IgD-negative memory B cell (primary cell): Measurements from ENCODE around the gene IFNGR1. TPM values are rescaled to one million over a fixed set of nuclear protein-coding genes. Genes with fewer than 3 reads are reported as not detected.

Experiments used
- H3K27ac Mint-ChIP-seq, 3 donors: one replicate each; pipeline ENCODE4 v1.8.0; 2020 to 2022; ENCODE audit warnings: mild to moderate bottlenecking in 3 of 3, mixed read lengths in 3 of 3, moderate library complexity in 1 of 3
- H3K27me3 Mint-ChIP-seq: one replicate; pipeline ENCODE4 v1.8.0; 2021; ENCODE audit warnings: mixed read lengths
- H3K36me3 Mint-ChIP-seq: one replicate; pipeline ENCODE4 v1.8.0; 2020; ENCODE audit warnings: mild to moderate bottlenecking, mixed read lengths
- H3K4me1 Mint-ChIP-seq, 3 donors: one replicate each; pipeline ENCODE4 v1.8.0; 2020 to 2022; ENCODE audit warnings: mixed read lengths in 3 of 3, mild to moderate bottlenecking in 1 of 3
- H3K4me3 Mint-ChIP-seq, 4 donors: one replicate each; pipeline ENCODE4 v1.8.0; 2020 to 2022; ENCODE audit warnings: mild to moderate bottlenecking in 4 of 4, mixed read lengths in 4 of 4, moderate library complexity in 3 of 4
- H3K9me3 Mint-ChIP-seq, 3 donors: one replicate each; pipeline ENCODE4 v1.8.0; 2020 to 2021; ENCODE audit warnings: mixed read lengths in 3 of 3, mild to moderate bottlenecking in 1 of 3
- polyA plus RNA-seq: library from polyadenylated mRNA; unstranded; fragments of 300-500 nt; fragmentation: Illumina TruSeq; gene quantifications from one replicate; pipeline ENCODE4 v1.2.3, GENCODE V29; 2021

The IFNGR1 gene
- polyA plus RNA-seq, 1 donor from 2014 or later: 38.1 TPM

DNA sequence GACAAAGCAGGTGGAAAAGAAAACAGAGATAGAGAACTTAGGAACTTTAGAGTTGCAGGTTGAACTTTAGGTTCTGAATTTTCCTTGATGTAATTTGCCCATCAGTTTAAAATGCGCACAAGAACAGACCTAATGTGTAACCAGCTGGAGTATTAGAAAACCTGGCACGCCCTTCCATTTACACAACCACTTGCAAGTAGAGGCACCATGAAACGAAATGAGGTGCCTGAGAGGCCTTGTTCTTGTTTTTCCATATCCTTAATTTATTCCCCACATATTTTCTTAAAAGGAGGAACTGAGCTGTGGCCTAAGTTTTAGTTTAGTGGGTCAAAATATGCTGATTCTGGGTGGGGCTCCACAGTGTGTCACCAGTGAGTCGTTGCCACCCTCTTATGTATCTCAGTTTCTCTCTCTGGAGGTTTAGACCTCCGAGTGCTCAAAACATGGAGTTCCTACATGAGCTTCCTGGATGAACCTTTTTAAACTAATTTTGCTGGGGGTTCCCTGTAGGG lies 28.5 kb downstream of the IFNGR1 start:
- Mint-ChIP-seq H3K36me3 (no peaks in the 10 kb centered on the region), H3K4me1 (peaks cover 0 to under 1% (median 0%) of the 10 kb centered on the region in 3 donors), H3K9me3 (peaks cover 2 to 4% (median 3%) of the 10 kb centered on the region in 3 donors), H3K27me3 (no peaks in the 10 kb centered on the region), H3K27ac (no peak overlapping the region), H3K4me3 (peak overlapping the region in 1 of 4 donors; percentile 32)

DNA sequence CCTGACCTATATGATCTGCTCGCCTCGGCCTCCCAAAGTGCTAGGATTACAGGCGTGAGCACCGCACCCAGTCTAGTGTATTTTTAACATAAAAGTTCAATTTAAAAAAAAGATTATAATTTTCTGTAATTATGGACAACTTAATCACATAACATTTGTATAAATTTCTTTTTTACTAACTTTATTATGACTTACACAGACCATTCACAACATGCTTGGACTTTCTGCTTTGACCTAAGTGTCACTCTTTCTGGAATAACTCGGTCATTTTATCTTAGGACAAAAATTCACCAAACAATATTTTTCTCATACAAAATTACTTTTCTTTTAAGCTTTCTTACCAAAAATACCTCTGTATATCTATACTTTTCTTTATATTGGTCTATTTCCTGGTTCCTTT lies 30.3 kb downstream of the IFNGR1 start:
- H3K27ac Mint-ChIP-seq: no peak overlapping the region
- no peaks in the 10 kb centered on the region for H3K36me3 Mint-ChIP-seq

DNA sequence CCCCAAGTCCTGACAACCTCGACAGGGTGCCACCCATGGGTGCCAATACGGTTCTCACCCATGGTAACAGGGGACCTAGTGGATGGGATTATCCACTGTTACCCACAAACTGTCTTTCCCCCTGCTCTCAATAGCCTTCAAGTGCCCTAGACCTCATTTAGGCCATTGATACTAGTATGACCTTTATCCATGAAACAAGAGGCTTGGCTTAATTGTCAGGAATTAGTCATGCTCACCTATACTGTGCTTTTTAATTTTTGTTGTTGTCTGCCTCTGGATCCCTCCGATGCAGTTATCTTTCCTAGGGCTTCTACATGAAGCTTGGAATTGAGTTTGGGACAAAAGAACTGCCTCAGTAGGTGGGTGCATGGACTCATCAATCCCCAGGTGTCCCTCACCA lies 33.9 kb downstream of the IFNGR1 start:
- Mint-ChIP-seq H3K36me3 (no peaks in the 10 kb centered on the region), H3K27me3 (no peaks in the 10 kb centered on the region), H3K4me3 (no peak overlapping the region), H3K27ac (no peak overlapping the region), H3K4me1 (no peaks in the 10 kb centered on the region), H3K9me3 (peaks cover 5 to 35% (median 13%) of the 10 kb centered on the region in 3 donors)

More for the DNA sequence above, 30.3 kb downstream of the IFNGR1 start:
- H3K4me1 Mint-ChIP-seq: no peaks in the 10 kb centered on the region
- no peak overlapping the region for H3K4me3 Mint-ChIP-seq
- H3K9me3 Mint-ChIP-seq: peaks cover 3 to 11% (median 4%) of the 10 kb centered on the region in 3 donors
- no peaks in the 10 kb centered on the region for H3K27me3 Mint-ChIP-seq

DNA sequence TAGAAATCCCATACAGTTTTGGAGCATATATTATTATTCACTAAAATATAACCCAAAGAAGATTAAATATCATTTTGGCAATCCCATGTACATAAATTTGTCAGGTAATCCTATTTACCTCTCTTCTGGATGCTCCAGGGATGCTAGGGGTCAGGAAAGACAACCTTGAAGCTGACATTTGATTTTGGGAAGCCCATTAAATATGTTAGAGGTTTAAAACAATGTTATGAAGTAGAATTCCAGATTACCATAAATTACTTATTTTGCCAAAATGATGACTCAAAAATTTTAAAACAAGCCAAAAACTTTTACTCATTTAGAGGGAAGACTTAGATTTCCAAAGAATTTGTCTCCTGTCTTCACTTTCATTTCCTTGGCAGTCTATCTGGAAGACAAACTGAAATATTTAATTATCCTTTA lies 36.5 kb downstream of the IFNGR1 start:
- H3K36me3 Mint-ChIP-seq: no peaks in the 10 kb centered on the region
- H3K27ac Mint-ChIP-seq: no peak overlapping the region
- no peak overlapping the region for H3K4me3 Mint-ChIP-seq
- H3K9me3 Mint-ChIP-seq: peaks cover 3 to 35% (median 9%) of the 10 kb centered on the region in 3 donors
- no peaks in the 10 kb centered on the region for H3K27me3 Mint-ChIP-seq
- H3K4me1 Mint-ChIP-seq: no peaks in the 10 kb centered on the region

DNA sequence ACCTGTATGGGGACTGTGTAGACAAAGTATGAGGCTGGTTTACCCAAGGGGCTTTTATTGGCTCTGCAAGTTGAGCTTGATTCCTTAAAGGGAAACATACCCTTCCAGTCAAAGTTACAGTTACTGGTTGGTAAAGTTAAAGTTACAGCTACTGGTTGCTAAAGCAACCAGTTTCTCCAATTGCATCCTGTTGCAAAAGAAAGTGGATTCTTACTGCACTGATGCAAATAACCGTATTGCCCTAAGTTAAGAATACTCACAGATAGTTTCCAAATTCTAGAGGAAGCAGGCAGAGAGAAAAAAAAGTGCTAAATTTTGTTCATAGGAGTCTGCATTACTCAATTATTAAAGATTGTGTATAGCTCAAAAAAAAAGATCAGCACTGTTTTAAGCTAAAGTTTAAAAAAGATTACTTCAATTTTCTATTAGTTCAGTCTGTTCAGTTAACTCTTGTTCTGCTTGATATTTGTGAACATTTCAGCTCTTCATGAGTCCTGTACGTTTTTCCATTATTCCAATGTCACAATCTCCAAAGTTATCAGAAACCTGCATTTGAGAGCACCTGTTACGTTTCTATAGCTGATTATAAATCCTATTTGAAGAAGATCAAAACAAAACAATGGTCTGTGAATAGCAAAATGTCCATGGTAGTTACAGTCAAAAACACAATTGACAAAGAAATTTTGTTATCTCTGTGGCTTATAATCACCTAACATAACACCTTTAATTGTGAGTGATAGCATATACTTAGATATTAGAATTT lies 37.1 kb downstream of the IFNGR1 start:
- H3K36me3 Mint-ChIP-seq: no peaks in the 10 kb centered on the region
- no peak overlapping the region for H3K27ac Mint-ChIP-seq
- peaks cover 3 to 35% (median 9%) of the 10 kb centered on the region in 3 donors for H3K9me3 Mint-ChIP-seq
- no peak overlapping the region for H3K4me3 Mint-ChIP-seq
- no peaks in the 10 kb centered on the region for H3K27me3 Mint-ChIP-seq
- H3K4me1 Mint-ChIP-seq: peaks cover 0 to 4% (median 2%) of the 10 kb centered on the region in 3 donors

DNA sequence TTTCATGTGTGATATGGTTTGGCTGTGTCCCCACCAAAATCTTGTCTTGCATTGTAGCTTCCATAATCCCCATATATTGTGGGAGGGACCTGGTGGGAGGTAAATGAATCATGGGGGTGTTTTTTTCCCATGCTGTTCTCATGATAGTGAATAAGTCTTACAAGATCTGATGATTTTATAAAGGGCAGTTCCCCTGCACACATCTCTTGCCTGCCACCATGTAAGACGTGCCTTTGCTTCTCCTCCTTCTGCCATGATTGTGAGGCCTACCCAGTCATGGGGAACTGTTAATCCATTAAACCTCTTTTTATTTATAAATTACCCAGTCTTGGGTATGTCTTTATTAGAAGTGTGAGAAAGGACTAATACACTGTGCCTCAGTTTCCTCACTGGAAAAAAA lies 41.6 kb downstream of the IFNGR1 start:
- Mint-ChIP-seq H3K4me3 (peak overlapping the region in 1 of 4 donors; percentile 13), H3K36me3 (no peaks in the 10 kb centered on the region), H3K4me1 (peaks cover 5 to 20% (median 5%) of the 10 kb centered on the region in 3 donors), H3K27ac (no peak overlapping the region), H3K27me3 (no peaks in the 10 kb centered on the region), H3K9me3 (peaks cover 1 to 19% (median 8%) of the 10 kb centered on the region in 3 donors)

DNA sequence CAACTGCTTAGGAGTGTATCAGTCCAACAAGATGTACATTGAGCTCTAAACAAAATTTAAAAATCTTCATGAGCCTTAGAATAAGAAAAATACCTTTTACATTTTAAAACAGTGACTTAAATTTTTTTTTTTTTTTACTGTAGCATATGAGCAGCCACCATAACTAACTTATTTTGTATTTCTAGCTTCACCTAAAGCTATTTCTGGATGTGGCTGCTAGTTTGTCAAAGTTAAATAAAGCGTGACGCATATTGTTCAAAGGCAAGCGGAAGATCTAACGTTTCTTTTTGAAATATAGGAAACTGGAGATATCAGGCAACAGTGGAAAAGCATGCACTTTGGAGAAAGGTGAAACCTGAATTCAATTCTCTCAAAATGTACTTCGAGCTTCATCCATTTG lies 42.5 kb downstream of the IFNGR1 start:
- H3K36me3 Mint-ChIP-seq: no peaks in the 10 kb centered on the region

DNA sequence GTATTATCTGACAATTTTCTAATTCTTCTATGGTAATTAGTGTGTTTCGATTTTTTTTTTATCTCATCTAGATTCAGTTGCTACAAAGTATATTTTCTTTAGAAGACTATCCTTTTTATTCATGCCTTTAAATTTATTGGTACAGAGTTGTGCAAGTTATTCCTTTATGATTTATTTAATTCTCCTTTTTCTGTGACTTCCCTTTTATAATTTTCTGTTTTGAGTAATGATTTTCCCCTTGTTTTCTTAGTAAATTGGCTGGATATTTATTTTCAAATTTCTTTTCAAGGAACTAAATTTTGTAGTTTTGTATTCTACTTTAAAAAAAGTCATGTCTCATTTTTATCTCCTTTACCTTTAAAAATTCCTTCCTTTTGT lies 43.3 kb downstream of the IFNGR1 start:
- H3K36me3 Mint-ChIP-seq: no peaks in the 10 kb centered on the region
- no peak overlapping the region for H3K27ac Mint-ChIP-seq
- peak overlapping the region in 1 of 4 donors; percentile 61 for H3K4me3 Mint-ChIP-seq

More for the DNA sequence above, 42.5 kb downstream of the IFNGR1 start:
- Mint-ChIP-seq H3K4me1 (peaks cover 13 to 29% (median 14%) of the 10 kb centered on the region in 3 donors), H3K9me3 (peaks cover 0 to 11% (median 5%) of the 10 kb centered on the region in 3 donors), H3K27me3 (no peaks in the 10 kb centered on the region), H3K27ac (no peak overlapping the region), H3K4me3 (peak overlapping the region in 1 of 4 donors; percentile 54)

DNA sequence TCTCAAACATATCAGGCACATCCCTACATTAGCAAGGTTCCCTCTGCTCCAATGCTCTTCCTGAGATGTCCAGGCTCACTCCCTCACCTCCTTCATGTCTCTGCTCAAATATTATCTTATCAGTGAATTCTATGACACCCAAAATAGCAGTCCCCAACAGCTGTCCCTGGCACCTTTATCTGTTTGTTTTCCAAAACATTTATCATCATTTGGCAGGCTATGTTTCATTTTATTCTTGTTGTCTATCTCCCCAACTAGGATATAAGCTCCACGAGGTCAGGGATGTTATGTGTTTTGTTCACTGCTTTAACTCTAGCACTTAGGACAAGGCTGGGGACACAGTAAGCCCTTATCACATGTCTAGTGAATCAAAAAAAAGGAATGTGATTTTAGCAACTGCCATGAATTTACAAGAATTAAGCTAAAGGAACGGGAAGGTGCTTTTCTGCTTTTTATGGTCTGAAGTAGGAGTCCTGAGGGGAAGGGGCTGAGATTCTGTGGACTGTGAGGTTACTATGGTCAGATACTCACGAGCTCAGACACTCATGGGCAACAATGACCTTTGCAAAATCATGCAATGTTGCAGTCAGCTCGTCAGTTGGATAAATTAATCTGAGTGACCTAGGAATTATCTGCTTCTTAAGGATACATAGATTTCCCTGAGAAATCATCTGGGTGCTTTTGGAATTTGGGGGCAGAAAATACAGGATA lies 43.9 kb downstream of the IFNGR1 start:
- H3K27me3 Mint-ChIP-seq: no peaks in the 10 kb centered on the region
- H3K36me3 Mint-ChIP-seq: no peaks in the 10 kb centered on the region
- H3K4me3 Mint-ChIP-seq: no peak overlapping the region
- no peaks in the 10 kb centered on the region for H3K9me3 Mint-ChIP-seq
- peaks cover 24 to 43% (median 25%) of the 10 kb centered on the region in 3 donors for H3K4me1 Mint-ChIP-seq
- H3K27ac Mint-ChIP-seq: peak overlapping the region in 1 of 3 donors; percentile 7

More for the DNA sequence above, 43.3 kb downstream of the IFNGR1 start:
- Mint-ChIP-seq H3K4me1 (peaks cover 20 to 38% (median 22%) of the 10 kb centered on the region in 3 donors), H3K9me3 (peaks cover 0 to 4% (median 4%) of the 10 kb centered on the region in 3 donors), H3K27me3 (no peaks in the 10 kb centered on the region)

DNA sequence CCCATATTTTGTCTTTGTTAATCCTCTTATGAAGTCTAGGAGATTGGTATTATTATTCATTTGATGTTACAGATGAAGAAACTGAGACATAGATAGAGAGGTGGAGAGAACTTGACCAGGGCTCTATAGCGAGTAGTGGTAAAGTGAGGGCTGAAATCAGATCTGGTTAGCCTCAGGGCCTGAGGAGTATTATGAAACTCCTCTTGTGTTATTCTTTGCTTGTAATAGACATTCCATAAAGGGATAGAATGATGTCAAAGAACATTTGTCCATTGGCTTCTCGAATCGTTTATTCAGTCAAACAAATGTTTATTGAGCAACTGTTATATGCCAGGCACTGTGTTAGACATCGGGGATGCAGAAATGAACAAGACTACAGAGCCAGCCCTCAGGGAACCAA lies 45.7 kb downstream of the IFNGR1 start, which contains the start of gene IL22RA2:
Gene IL22RA2, minus strand, starts transcription at position 144 of the 400 bp plus-strand sequence. CDS start 11,895 bp downstream, outside the sequence.
- Mint-ChIP-seq H3K27ac (no peak within 1 kb of the TSS), H3K4me1 (peaks cover 24 to 50% (median 27%) of the 10 kb centered on the region in 3 donors), H3K27me3 (no peaks in the 10 kb centered on the region), H3K36me3 (peaks cover 1% of the 10 kb centered on the region), H3K9me3 (peaks cover 0 to 5% (median 0%) of the 10 kb centered on the region in 3 donors), H3K4me3 (peak within 1 kb of the TSS in 2 of 4 donors; percentile 56 to 88)

DNA sequence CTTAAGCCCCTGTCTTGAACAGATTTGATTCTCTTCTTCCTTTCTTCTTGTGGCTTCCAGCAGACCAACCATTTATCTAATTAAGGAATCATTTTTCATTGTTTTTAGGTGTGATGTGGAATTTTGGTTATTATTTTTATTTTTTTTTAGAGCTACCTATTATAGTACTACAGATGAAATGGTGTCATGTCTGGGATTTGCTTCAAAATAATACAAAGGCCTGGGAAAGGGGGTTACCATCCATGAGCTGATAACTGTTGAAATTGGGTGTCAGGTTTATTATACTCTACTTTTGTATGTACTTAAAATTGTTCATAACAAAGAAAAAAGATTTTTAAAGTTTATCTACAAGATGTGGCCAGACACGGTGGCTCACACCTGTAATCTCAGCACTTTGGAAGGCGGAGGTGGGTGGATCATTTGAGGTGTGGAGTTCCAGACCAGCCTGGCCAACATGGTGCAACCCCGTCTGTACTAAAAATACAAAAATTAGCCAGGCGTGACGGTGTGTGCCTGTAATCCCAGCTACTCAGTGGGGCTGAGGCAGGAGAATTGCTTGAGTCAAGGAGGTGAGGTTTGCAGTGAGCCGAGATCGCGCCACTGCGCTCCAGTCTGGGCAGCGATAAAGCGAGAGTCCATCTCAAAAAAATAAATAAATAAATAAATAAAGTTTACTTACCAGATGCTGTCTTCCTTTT lies 46.3 kb downstream of the IFNGR1 start:
- Mint-ChIP-seq H3K36me3 (peaks cover 1% of the 10 kb centered on the region), H3K4me1 (peaks cover 24 to 50% (median 27%) of the 10 kb centered on the region in 3 donors), H3K4me3 (peak overlapping the region in 2 of 4 donors; percentile 56 to 88), H3K27me3 (no peaks in the 10 kb centered on the region), H3K9me3 (peaks cover 0 to 5% (median 0%) of the 10 kb centered on the region in 3 donors), H3K27ac (no peak overlapping the region)

DNA sequence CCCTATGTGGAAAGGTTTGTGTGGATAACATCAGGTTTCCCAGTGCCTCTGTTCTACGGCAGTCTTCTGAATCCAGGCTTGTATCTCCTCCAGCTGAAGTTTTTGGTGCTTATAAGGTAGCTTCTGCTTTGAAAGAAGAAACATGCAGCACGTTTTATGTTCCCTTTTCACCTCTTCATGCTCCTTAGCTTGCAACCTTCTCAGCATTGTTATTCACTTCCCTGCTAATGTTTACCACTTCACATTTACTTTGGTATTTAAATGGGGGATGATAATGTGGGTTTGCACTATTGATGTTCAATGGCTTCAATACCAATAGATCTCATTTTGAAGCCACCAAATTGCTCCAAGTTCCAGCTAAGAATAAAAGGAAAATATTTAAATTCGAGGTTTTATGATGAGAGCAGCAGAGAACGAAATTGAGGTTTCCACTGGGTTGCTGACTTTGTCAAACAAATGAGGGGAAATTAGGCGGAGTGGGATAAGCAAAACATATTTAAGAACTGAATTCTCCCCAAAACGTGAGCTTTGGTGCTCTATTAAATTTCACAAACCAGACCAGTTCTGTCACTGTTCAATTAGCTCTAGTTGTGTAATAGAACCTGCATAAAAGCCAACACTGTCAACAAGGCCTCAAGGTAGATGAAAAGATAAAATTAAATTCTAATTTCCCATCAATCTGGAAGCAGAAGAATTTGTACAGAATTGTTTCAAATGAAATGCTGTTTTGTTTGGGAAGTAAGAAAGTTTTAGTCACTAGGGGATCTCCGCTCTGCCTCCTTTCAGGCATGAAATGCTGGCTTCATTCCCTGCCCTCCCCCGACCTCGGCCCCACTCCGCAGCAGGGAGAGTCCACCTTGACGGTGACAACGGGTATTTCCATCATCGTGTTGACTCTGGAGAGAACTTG lies 47.1 kb downstream of the IFNGR1 start:
- H3K27ac Mint-ChIP-seq: peak overlapping the region; percentile 11 to 56 (median 30)
- H3K36me3 Mint-ChIP-seq: peaks cover 1% of the 10 kb centered on the region
- peaks cover 0 to 5% (median 0%) of the 10 kb centered on the region in 3 donors for H3K9me3 Mint-ChIP-seq
- peak overlapping the region in 2 of 4 donors; percentile 61 to 88 for H3K4me3 Mint-ChIP-seq
- peaks cover 25 to 49% (median 29%) of the 10 kb centered on the region in 3 donors for H3K4me1 Mint-ChIP-seq
- no peaks in the 10 kb centered on the region for H3K27me3 Mint-ChIP-seq

DNA sequence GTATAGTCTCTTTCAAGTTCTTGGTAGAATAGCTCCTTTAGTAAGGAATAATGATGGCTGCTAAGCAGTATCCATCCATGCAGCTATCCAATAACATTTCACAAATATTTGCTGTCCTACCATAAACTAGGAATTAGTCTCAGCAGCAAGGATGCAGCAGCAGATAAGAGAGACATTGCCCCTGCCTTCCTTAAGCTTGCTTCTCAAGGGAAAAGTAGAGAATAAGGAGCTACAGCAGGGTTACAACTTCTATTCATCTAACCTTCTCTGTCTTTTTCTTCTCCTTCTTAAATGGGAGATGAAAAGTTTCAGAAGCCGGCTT lies 48.2 kb downstream of the IFNGR1 start:
- Mint-ChIP-seq H3K9me3 (peaks cover 0 to 5% (median 0%) of the 10 kb centered on the region in 3 donors), H3K27ac (no peak overlapping the region), H3K4me1 (peaks cover 29 to 48% (median 32%) of the 10 kb centered on the region in 3 donors), H3K27me3 (no peaks in the 10 kb centered on the region), H3K36me3 (peaks cover 1% of the 10 kb centered on the region), H3K4me3 (peak overlapping the region in 2 of 4 donors; percentile 70 to 88)
